Stimulated activated naive CD8-positive, alpha-beta T cell treated with anti-CD3 and anti-CD28 coated beads, Interleukin-15, Interleukin-2, amounts not matched to agents 100 ng/mL and 50 ng/mL, for 24 hours (primary cell): ENCODE results near the gene COP1.

Experiments
- H3K27ac Mint-ChIP-seq: one replicate; pipeline ENCODE4 v1.8.0; 2021; ENCODE audit warnings: mild to moderate bottlenecking, mixed read lengths
- H3K27me3 Mint-ChIP-seq: one replicate; pipeline ENCODE4 v1.8.0; 2021; ENCODE audit warnings: mixed read lengths
- H3K36me3 Mint-ChIP-seq: one replicate; pipeline ENCODE4 v1.8.0; 2021; ENCODE audit warnings: low read depth, mixed read lengths
- H3K4me1 Mint-ChIP-seq: one replicate; pipeline ENCODE4 v1.8.0; 2021; ENCODE audit warnings: low read depth, mixed read lengths
- H3K4me3 Mint-ChIP-seq: one replicate; pipeline ENCODE4 v1.8.0; 2021; ENCODE audit warnings: mild to moderate bottlenecking, mixed read lengths
- H3K9me3 Mint-ChIP-seq: one replicate; pipeline ENCODE4 v1.8.0; 2021; ENCODE audit warnings: mixed read lengths

Gene COP1

DNA sequence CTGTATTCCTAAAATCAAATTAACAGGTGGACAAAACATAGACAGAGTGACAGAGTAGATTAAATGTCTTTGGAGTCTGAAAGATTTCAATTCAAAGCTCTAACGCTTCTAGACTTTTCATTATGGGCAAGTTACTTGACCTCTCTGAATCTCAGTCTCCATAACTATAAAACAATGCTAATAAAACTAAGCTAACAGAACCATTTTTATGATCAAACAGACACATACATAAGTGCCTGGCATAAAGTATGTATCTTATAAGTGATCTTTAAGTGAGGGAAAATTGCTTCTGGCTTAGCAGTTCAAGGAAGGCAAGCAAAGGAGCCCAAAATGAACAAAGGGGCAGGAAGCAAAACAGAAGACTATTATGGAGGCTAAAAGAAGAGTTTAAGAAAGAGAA, 246.9 kb downstream of the COP1 start:
- Mint-ChIP-seq H3K9me3 (no peaks in the 10 kb centered on the region), H3K4me1 (no peaks in the 10 kb centered on the region), H3K27ac (no peak overlapping the region), H3K36me3 (peaks cover 56% of the 10 kb centered on the region), H3K27me3 (no peaks in the 10 kb centered on the region), H3K4me3 (no peak overlapping the region)

GRCh38 chr1:175951627-175952026, 255.5 kb downstream of the COP1 start:
- Mint-ChIP-seq H3K4me1 (no peaks in the 10 kb centered on the region), H3K36me3 (peaks cover 86% of the 10 kb centered on the region), H3K4me3 (no peak overlapping the region), H3K27me3 (no peaks in the 10 kb centered on the region), H3K9me3 (peaks cover 9% of the 10 kb centered on the region), H3K27ac (no peak overlapping the region)

- Mint-ChIP-seq H3K4me1 (no peaks in the 10 kb centered on the region), H3K4me3 (no peak overlapping the region), H3K27me3 (no peaks in the 10 kb centered on the region), H3K9me3 (peaks cover 9% of the 10 kb centered on the region), H3K27ac (no peak overlapping the region), H3K36me3 (peaks cover 81% of the 10 kb centered on the region)
These were observed 259.3 kb downstream of the COP1 start for GRCh38 chr1:175947771-175948170.

- no peaks in the 10 kb centered on the region for H3K27me3 Mint-ChIP-seq
- peaks cover 4% of the 10 kb centered on the region for H3K9me3 Mint-ChIP-seq
- H3K4me1 Mint-ChIP-seq, result no peaks in the 10 kb centered on the region
- H3K4me3 Mint-ChIP-seq, result no peak overlapping the region
- H3K27ac Mint-ChIP-seq, result no peak overlapping the region
- peaks cover 88% of the 10 kb centered on the region for H3K36me3 Mint-ChIP-seq
These were observed 262.5 kb downstream of the COP1 start for GRCh38 chr1:175944591-175944990.

DNA sequence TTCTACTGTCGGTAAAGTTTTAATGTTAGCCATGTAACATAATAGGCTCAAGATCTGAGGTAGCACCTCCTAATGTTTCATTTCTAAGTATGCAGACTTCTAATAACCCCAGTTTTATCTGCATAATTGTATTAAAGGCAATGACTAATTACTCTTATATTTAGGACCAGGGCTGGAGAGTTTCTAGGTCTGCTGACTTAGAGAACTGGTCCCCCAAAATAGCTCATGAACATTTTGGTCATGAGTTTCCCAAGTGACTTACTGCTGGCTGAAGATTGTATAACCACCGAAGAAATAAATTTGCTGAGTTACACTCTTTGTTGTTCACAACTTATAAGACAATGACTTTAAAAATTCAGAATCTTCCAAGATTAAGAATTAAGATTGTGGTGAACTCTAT, 265.9 kb downstream of the COP1 start:
- Mint-ChIP-seq H3K9me3 (peaks cover 7% of the 10 kb centered on the region), H3K27ac (no peak overlapping the region), H3K4me1 (no peaks in the 10 kb centered on the region), H3K27me3 (no peaks in the 10 kb centered on the region), H3K36me3 (peaks cover 82% of the 10 kb centered on the region), H3K4me3 (no peak overlapping the region)

GRCh38 chr1:175936736-175937135, 270.4 kb downstream of the COP1 start:
- H3K36me3 Mint-ChIP-seq, result peaks cover 46% of the 10 kb centered on the region
- H3K4me1 Mint-ChIP-seq, result no peaks in the 10 kb centered on the region
- H3K4me3 Mint-ChIP-seq, result no peak overlapping the region
- H3K9me3 Mint-ChIP-seq, result peaks cover 12% of the 10 kb centered on the region
- no peak overlapping the region for H3K27ac Mint-ChIP-seq
- H3K27me3 Mint-ChIP-seq, result no peaks in the 10 kb centered on the region

- H3K36me3 Mint-ChIP-seq, result peaks cover 35% of the 10 kb centered on the region
- no peaks in the 10 kb centered on the region for H3K27me3 Mint-ChIP-seq
- no peak overlapping the region for H3K4me3 Mint-ChIP-seq
- H3K27ac Mint-ChIP-seq, result no peak overlapping the region
- no peaks in the 10 kb centered on the region for H3K4me1 Mint-ChIP-seq
- H3K9me3 Mint-ChIP-seq, result peaks cover 15% of the 10 kb centered on the region
These were observed 271.4 kb downstream of the COP1 start for GRCh38 chr1:175935566-175936115.

- peaks cover 15% of the 10 kb centered on the region for H3K9me3 Mint-ChIP-seq
- H3K36me3 Mint-ChIP-seq, result peaks cover 31% of the 10 kb centered on the region
- H3K4me3 Mint-ChIP-seq, result no peak overlapping the region
- H3K27ac Mint-ChIP-seq, result no peak overlapping the region
- H3K4me1 Mint-ChIP-seq, result no peaks in the 10 kb centered on the region
- H3K27me3 Mint-ChIP-seq, result no peaks in the 10 kb centered on the region
These were observed 271.9 kb downstream of the COP1 start for GRCh38 chr1:175935166-175935565.

GRCh38 chr1:175933801-175934200, 273.3 kb downstream of the COP1 start:
- Mint-ChIP-seq H3K4me3 (no peak overlapping the region), H3K4me1 (no peaks in the 10 kb centered on the region), H3K36me3 (peaks cover 23% of the 10 kb centered on the region), H3K27me3 (no peaks in the 10 kb centered on the region), H3K27ac (no peak overlapping the region), H3K9me3 (peaks cover 20% of the 10 kb centered on the region)

- H3K36me3 Mint-ChIP-seq, result peaks cover 30% of the 10 kb centered on the region
- H3K9me3 Mint-ChIP-seq, result peaks cover 31% of the 10 kb centered on the region
- H3K4me3 Mint-ChIP-seq, result no peak overlapping the region
- H3K4me1 Mint-ChIP-seq, result no peaks in the 10 kb centered on the region
- H3K27me3 Mint-ChIP-seq, result no peaks in the 10 kb centered on the region
- no peak overlapping the region for H3K27ac Mint-ChIP-seq
These were observed 279.1 kb downstream of the COP1 start for GRCh38 chr1:175927944-175928343.

DNA sequence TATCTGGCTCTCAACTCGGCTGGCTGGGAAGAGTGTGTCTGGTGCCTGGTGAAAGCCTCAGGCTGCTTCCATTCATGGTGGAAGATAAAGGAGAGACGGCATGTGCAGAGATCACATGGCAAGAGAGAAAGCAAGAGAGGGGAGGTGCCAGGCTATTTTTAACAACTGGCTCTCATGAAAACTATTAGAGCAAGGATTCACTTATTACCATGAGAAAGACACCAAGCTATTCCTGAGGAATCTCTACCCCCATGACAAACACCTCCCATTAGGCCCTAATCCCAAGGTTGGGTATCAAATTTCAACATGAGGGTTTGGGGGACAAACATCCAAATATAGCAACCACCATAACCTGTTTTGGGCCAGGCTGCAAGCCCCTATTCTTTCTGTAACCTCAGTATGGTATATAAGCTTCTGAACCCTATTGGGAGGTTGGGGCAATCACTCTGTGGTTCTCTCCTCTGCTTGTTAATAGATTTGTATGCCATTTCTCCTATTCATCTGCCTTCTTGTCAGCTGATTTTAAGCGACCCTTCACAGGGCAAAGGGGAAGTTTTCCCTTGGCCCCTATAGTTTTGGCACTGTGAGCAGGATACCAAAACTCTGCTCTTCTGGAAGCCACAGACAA, 284.7 kb downstream of the COP1 start:
- no peak overlapping the region for H3K27ac Mint-ChIP-seq
- peaks cover 19% of the 10 kb centered on the region for H3K9me3 Mint-ChIP-seq
- no peak overlapping the region for H3K4me3 Mint-ChIP-seq
- H3K36me3 Mint-ChIP-seq, result peaks cover 38% of the 10 kb centered on the region
- no peaks in the 10 kb centered on the region for H3K27me3 Mint-ChIP-seq
- H3K4me1 Mint-ChIP-seq, result no peaks in the 10 kb centered on the region

GRCh38 chr1:175920381-175920780, 286.7 kb downstream of the COP1 start:
- Mint-ChIP-seq H3K4me1 (no peaks in the 10 kb centered on the region), H3K9me3 (peaks cover 17% of the 10 kb centered on the region), H3K27ac (no peak overlapping the region), H3K36me3 (peaks cover 23% of the 10 kb centered on the region), H3K27me3 (no peaks in the 10 kb centered on the region), H3K4me3 (no peak overlapping the region)

- no peak overlapping the region for H3K4me3 Mint-ChIP-seq
- no peaks in the 10 kb centered on the region for H3K4me1 Mint-ChIP-seq
- H3K9me3 Mint-ChIP-seq, result peaks cover 12% of the 10 kb centered on the region
- H3K27ac Mint-ChIP-seq, result no peak overlapping the region
- peaks cover 15% of the 10 kb centered on the region for H3K36me3 Mint-ChIP-seq
- H3K27me3 Mint-ChIP-seq, result no peaks in the 10 kb centered on the region
These were observed 288.1 kb downstream of the COP1 start for GRCh38 chr1:175919001-175919400.

DNA sequence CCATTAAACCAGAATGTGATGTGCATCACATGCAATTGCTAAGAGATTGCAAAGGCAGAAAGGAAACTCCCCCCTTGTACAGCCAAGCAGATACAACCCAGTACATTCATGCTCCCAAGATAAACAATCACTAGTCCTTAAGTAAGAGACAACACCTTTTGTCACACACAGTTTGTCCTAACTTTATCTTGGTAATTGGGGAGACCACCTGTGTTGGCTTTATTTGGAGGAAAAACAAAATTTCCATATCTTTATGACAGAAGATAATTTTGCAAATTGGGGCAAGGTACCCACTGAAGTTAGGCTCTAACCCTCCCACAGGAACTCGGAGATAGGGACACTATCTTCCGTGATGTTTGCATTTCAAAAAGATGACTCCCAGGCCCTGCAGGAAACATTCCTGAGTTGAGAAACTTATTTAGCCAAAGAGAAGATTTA, 288.7 kb downstream of the COP1 start:
- Mint-ChIP-seq H3K36me3 (peaks cover 15% of the 10 kb centered on the region), H3K27me3 (no peaks in the 10 kb centered on the region), H3K4me3 (no peak overlapping the region), H3K9me3 (peaks cover 12% of the 10 kb centered on the region), H3K27ac (no peak overlapping the region), H3K4me1 (no peaks in the 10 kb centered on the region)

DNA sequence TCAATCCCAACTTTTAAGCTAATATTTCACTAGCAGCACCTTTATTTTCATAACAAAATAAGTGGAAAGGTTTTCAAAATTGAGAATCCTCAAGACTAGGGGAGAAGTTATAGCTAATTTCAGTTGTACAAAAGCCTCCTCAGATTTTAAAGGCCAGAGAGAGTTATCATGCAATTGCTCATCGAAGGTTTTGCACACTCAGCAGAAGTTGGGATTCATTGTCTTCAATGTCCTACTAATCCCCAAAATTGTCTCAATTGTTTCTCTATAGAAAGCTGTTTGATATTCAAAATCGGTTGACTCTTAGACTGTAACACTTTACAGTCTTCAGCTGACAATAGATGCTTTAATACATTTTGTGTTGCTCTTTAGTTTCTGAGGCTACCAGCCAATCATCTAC, 293.0 kb downstream of the COP1 start:
- H3K4me3 Mint-ChIP-seq, result no peak overlapping the region
- H3K27ac Mint-ChIP-seq, result no peak overlapping the region
- H3K4me1 Mint-ChIP-seq, result no peaks in the 10 kb centered on the region
- H3K36me3 Mint-ChIP-seq, result peaks cover 20% of the 10 kb centered on the region
- H3K9me3 Mint-ChIP-seq, result peaks cover 35% of the 10 kb centered on the region
- H3K27me3 Mint-ChIP-seq, result no peaks in the 10 kb centered on the region

DNA sequence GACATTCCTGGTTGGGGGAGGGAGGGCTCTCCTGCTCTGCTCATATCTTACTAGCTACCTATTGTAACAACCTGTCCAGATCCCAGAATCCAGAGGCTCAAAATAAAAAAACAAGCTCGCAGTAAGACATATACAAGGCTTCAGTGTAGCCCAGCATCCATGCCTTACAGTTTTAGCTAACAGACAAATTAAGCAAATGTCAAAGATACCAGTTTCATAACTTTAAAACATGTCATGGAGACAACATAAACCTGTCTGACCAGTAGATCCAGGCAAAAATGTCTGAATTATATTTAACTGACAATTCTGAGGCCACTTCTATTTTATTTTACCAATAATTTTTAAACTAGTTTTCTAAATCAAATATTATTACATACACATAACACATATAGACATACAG, 295.9 kb downstream of the COP1 start:
- peaks cover 35% of the 10 kb centered on the region for H3K9me3 Mint-ChIP-seq
- H3K27me3 Mint-ChIP-seq, result no peaks in the 10 kb centered on the region
- no peak overlapping the region for H3K4me3 Mint-ChIP-seq
- H3K27ac Mint-ChIP-seq, result no peak overlapping the region
- H3K36me3 Mint-ChIP-seq, result peaks cover 35% of the 10 kb centered on the region
- no peaks in the 10 kb centered on the region for H3K4me1 Mint-ChIP-seq
